ENCODE measurements around the gene HGFAC.

GRCh38 chr4:3442460-3442958, 741 bp downstream of the HGFAC start:
- TF ChIP-seq POLR2AphosphoS5 (IDR thresholded peaks at IDR 0.05) (no peak), CTCF (IDR thresholded peaks at IDR 0.05) (no peak)

Measured in suprapubic skin (tissue), 3 donors.